Nephron (organoid): ENCODE data around the gene ARHGAP45.

Experiments used
- H3K27ac Mint-ChIP-seq, 3 experiments: 2 replicates each; pipeline ENCODE4 v1.8.0; 2020; ENCODE audit warnings: mixed read lengths in 3 of 3, mild to moderate bottlenecking in 2 of 3, moderate library complexity in 1 of 3
- H3K27me3 Mint-ChIP-seq: 2 replicates; pipeline ENCODE4 v1.8.0; 2021; ENCODE audit warnings: low read depth, mild to moderate bottlenecking, moderate library complexity, mixed read lengths
- H3K36me3 Mint-ChIP-seq: 2 replicates; pipeline ENCODE4 v1.8.0; 2020; ENCODE audit warnings: low read depth, mixed read lengths
- H3K4me1 Mint-ChIP-seq: 2 replicates; pipeline ENCODE4 v1.8.0; 2020; ENCODE audit warnings: mixed read lengths
- H3K4me3 Mint-ChIP-seq, 3 experiments: 2 replicates each; pipeline ENCODE4 v1.8.0; 2020; ENCODE audit warnings: mild to moderate bottlenecking in 3 of 3, mixed read lengths in 3 of 3, moderate library complexity in 2 of 3
- H3K9me3 Mint-ChIP-seq: 2 replicates; pipeline ENCODE4 v1.8.0; 2020; ENCODE audit warnings: mixed read lengths
- CTCF ChIP-seq, 3 experiments: fragments of 200-600 bp; sonication (generic); IDR thresholded peaks; one replicate each; pipeline ENCODE4 v1.5.0; 2021; ENCODE audit warnings: antibody characterized with exemption in 3 of 3; ENCODE audit not compliant: unreplicated experiment in 3 of 3

Gene ARHGAP45

GRCh38 chr19:1082928-1083816 lies 16.2 kb downstream of the ARHGAP45 start:
- peaks cover 9% of the 10 kb centered on the region for H3K36me3 Mint-ChIP-seq
- no peak overlapping the region for H3K27ac Mint-ChIP-seq
- H3K9me3 Mint-ChIP-seq, result no peaks in the 10 kb centered on the region
- TF ChIP-seq CTCF (IDR thresholded peaks at IDR 0.05; ENCODE audit: unreplicated experiment in 3 of 3), result no peak
- H3K27me3 Mint-ChIP-seq, result no peaks in the 10 kb centered on the region
- peaks cover 11% of the 10 kb centered on the region for H3K4me1 Mint-ChIP-seq
- H3K4me3 Mint-ChIP-seq, result peak overlapping the region in 1 of 3 experiments; percentile 61

GRCh38 chr19:1084024-1084868 lies 17.3 kb downstream of the ARHGAP45 start:
- peak overlapping the region in 1 of 3 experiments; percentile 40 for H3K27ac Mint-ChIP-seq
- H3K4me1 Mint-ChIP-seq, result peaks cover 11% of the 10 kb centered on the region
- H3K27me3 Mint-ChIP-seq, result no peaks in the 10 kb centered on the region
- no peak for TF ChIP-seq CTCF (IDR thresholded peaks at IDR 0.05; ENCODE audit: unreplicated experiment in 3 of 3)
- peaks cover 9% of the 10 kb centered on the region for H3K36me3 Mint-ChIP-seq
- peak overlapping the region; percentile 42 to 66 (median 61) for H3K4me3 Mint-ChIP-seq
- H3K9me3 Mint-ChIP-seq, result no peaks in the 10 kb centered on the region

GRCh38 chr19:1085053-1085658 lies 18.2 kb downstream of the ARHGAP45 start:
- Mint-ChIP-seq H3K4me1 (peaks cover 11% of the 10 kb centered on the region), H3K27me3 (no peaks in the 10 kb centered on the region), H3K36me3 (peaks cover 9% of the 10 kb centered on the region), H3K27ac (peak overlapping the region in 1 of 3 experiments; percentile 15), H3K4me3 (peak overlapping the region in 1 of 3 experiments; percentile 32), H3K9me3 (no peaks in the 10 kb centered on the region)
- TF ChIP-seq CTCF (IDR thresholded peaks at IDR 0.05; ENCODE audit: unreplicated experiment in 3 of 3), result no peak

GRCh38 chr19:1085676-1086442 lies 18.9 kb downstream of the ARHGAP45 start:
- Mint-ChIP-seq H3K36me3 (peaks cover 9% of the 10 kb centered on the region), H3K27me3 (no peaks in the 10 kb centered on the region), H3K27ac (no peak overlapping the region), H3K4me1 (peaks cover 11% of the 10 kb centered on the region), H3K4me3 (no peak overlapping the region), H3K9me3 (no peaks in the 10 kb centered on the region)
- TF ChIP-seq CTCF (IDR thresholded peaks at IDR 0.05; ENCODE audit: unreplicated experiment in 3 of 3), result no peak

GRCh38 chr19:1086613-1087012 lies 19.6 kb downstream of the ARHGAP45 start:
- no peak for TF ChIP-seq CTCF (IDR thresholded peaks at IDR 0.05; ENCODE audit: unreplicated experiment in 3 of 3)
- H3K9me3 Mint-ChIP-seq, result no peaks in the 10 kb centered on the region
- H3K4me1 Mint-ChIP-seq, result peaks cover 11% of the 10 kb centered on the region
- H3K27me3 Mint-ChIP-seq, result no peaks in the 10 kb centered on the region
- peaks cover 9% of the 10 kb centered on the region for H3K36me3 Mint-ChIP-seq
- no peak overlapping the region for H3K4me3 Mint-ChIP-seq
- H3K27ac Mint-ChIP-seq, result no peak overlapping the region
